CD14-positive monocyte (primary cell): ENCODE results near the gene PRPF38B. TPM values are rescaled to one million over a fixed set of nuclear protein-coding genes. Genes with fewer than 3 reads are reported as not detected.
"Not testable (repeated sequence)": the region's sequence is repeated elsewhere in the genome, so short reads cannot be mapped to it uniquely, and the experiment has no call there.

Experiments
- DNase-seq, 3 donors: peaks; one replicate each; pipeline ENCODE4 v3.0.0-alpha.2; 2011 to 2022
- H2AFZ ChIP-seq: 2 replicates; pipeline ENCODE4 v1.6.0; 2012; ENCODE audit warnings: mild to moderate bottlenecking, low read depth, low read length, inconsistent platforms; ENCODE audit not compliant: insufficient read depth, poor library complexity, severe bottlenecking
- H3K27ac ChIP-seq, 2 donors: 1 replicate in 1 of 2; 2 replicates in 1 of 2; pipeline ENCODE4 v1.5.1; 2012 to 2013; ENCODE audit warnings: low read length in 2 of 2, control low read depth in 1 of 2, inconsistent platforms in 1 of 2, low read depth in 1 of 2, mild to moderate bottlenecking in 1 of 2
- H3K27me3 ChIP-seq, 2 donors: one replicate each; pipeline versions ENCODE4 v1.6.0 to v1.6.1; 2011 to 2013; ENCODE audit warnings: low read length in 2 of 2; ENCODE audit not compliant: control insufficient read depth in 2 of 2, insufficient read depth in 2 of 2
- H3K36me3 ChIP-seq, 2 donors: replicated peaks in 1 of 2; 1 replicate in 1 of 2; 2 replicates in 1 of 2; pipeline versions ENCODE4 v1.5.1 to v1.6.1; 2012 to 2013; ENCODE audit warnings: low read length in 2 of 2, control low read depth in 1 of 2, inconsistent platforms in 1 of 2, mild to moderate bottlenecking in 1 of 2; ENCODE audit not compliant: insufficient read depth in 2 of 2, control insufficient read depth in 1 of 2
- H3K4me1 ChIP-seq, 2 donors: 1 replicate in 1 of 2; 2 replicates in 1 of 2; pipeline versions ENCODE4 v1.5.1 to v1.6.1; 2012 to 2013; ENCODE audit warnings: low read length in 2 of 2, control low read depth in 1 of 2, inconsistent platforms in 1 of 2, mild to moderate bottlenecking in 1 of 2, moderate library complexity in 1 of 2; ENCODE audit not compliant: insufficient read depth in 2 of 2, control insufficient read depth in 1 of 2
- H3K4me2 ChIP-seq: replicated peaks from 2 replicates; pipeline ENCODE3; 2012; ENCODE audit warnings: low read length, moderate library complexity, mild to moderate bottlenecking; ENCODE audit not compliant: poor library complexity, severe bottlenecking; ENCODE audit errors: extremely low read depth
- H3K4me3 ChIP-seq, 3 experiments: fragments of 200-600 bp in 1 of 3; sonication (generic) in 1 of 3; replicated peaks in 1 of 3; 1 replicate in 2 of 3; 2 replicates in 1 of 3; pipeline ENCODE4 v1.5.1; 2011 to 2013; ENCODE audit warnings: low read length in 3 of 3, mild to moderate bottlenecking in 3 of 3, control low read depth in 2 of 3, low read depth in 2 of 3, inconsistent platforms in 1 of 3, moderate library complexity in 1 of 3
- H3K79me2 ChIP-seq: 2 replicates; pipeline ENCODE4 v1.6.0; 2012; ENCODE audit warnings: mild to moderate bottlenecking, control low read depth, inconsistent platforms, low read length, moderate library complexity; ENCODE audit not compliant: insufficient read depth
- H3K9ac ChIP-seq: 2 replicates; pipeline ENCODE4 v1.6.0; 2017; ENCODE audit warnings: low read length, mild to moderate bottlenecking; ENCODE audit not compliant: insufficient read depth, poor library complexity, severe bottlenecking
- H3K9me3 ChIP-seq, 2 donors: replicated peaks in 1 of 2; 1 replicate in 1 of 2; 2 replicates in 1 of 2; pipeline versions ENCODE4 v1.5.1 to v1.6.1; 2012 to 2013; ENCODE audit warnings: low read length in 2 of 2, control low read depth in 1 of 2; ENCODE audit not compliant: control insufficient read depth in 1 of 2, insufficient read depth in 1 of 2
- H4K20me1 ChIP-seq: 2 replicates; pipeline ENCODE4 v1.6.0; 2012; ENCODE audit warnings: mild to moderate bottlenecking, low read length, control low read depth, moderate library complexity; ENCODE audit not compliant: insufficient read depth
- H3K27ac Mint-ChIP-seq, 7 donors: one replicate each; pipeline ENCODE4 v1.8.0; 2020; ENCODE audit warnings: mild to moderate bottlenecking in 7 of 7, mixed read lengths in 7 of 7, moderate library complexity in 6 of 7, inconsistent platforms in 2 of 7
- H3K27me3 Mint-ChIP-seq, 3 donors: one replicate each; pipeline ENCODE4 v1.8.0; 2021 to 2022; ENCODE audit warnings: low read depth in 3 of 3, mild to moderate bottlenecking in 3 of 3, mixed read lengths in 3 of 3, moderate library complexity in 3 of 3, inconsistent platforms in 1 of 3
- H3K36me3 Mint-ChIP-seq, 2 donors: one replicate each; pipeline ENCODE4 v1.8.0; 2020; ENCODE audit warnings: mixed read lengths in 2 of 2, inconsistent platforms in 1 of 2, mild to moderate bottlenecking in 1 of 2
- H3K4me1 Mint-ChIP-seq: one replicate; pipeline ENCODE4 v1.8.0; 2020; ENCODE audit warnings: mild to moderate bottlenecking, mixed read lengths
- H3K4me3 Mint-ChIP-seq, 2 donors: one replicate each; pipeline ENCODE4 v1.8.0; 2020; ENCODE audit warnings: mild to moderate bottlenecking in 2 of 2, mixed read lengths in 2 of 2, moderate library complexity in 1 of 2
- H3K9me3 Mint-ChIP-seq, 7 donors: one replicate each; pipeline ENCODE4 v1.8.0; 2020 to 2022; ENCODE audit warnings: mixed read lengths in 7 of 7, mild to moderate bottlenecking in 6 of 7, moderate library complexity in 6 of 7, inconsistent platforms in 2 of 7
- WGBS: methylation state at CpG from one replicate; pipeline ENCODE4 v1.1.5; 2013; ENCODE audit warnings: missing lambda C conversion rate; ENCODE audit not compliant: insufficient coverage; 5-methylcytosine and 5-hydroxymethylcytosine counted together
- intact Hi-C, 2 donors: fragments of 100-400 bp; cut with micrococcal nuclease; formaldehyde crosslinking; loops; one replicate each; pipeline versions ENCODE4 v1.15.0 to v1.15.1; 2023
- polyA plus RNA-seq, 3 donors: library from polyadenylated mRNA; depleted of rRNA in 1 of 3; unstranded in 2 of 3; stranded (reverse) in 1 of 3; fragments of 300-500 nt in 2 of 3; fragments of >200 nt in 1 of 3; fragmentation: Illumina TruSeq in 2 of 3; gene quantifications; 1 replicate in 2 of 3; 2 replicates in 1 of 3; pipeline ENCODE4 v1.2.3, GENCODE V29; 2012 to 2021
- TF ChIP-seq, protein P1 (sequence below): fragments of 200-600 bp; IDR thresholded peaks from one replicate; pipeline ENCODE4 v1.8.0; 2022; ENCODE audit warnings: antibody characterized with exemption, mild to moderate bottlenecking

PRPF38B gene
- polyA plus RNA-seq, 3 donors: 4.9 to 29.9 (median 8.3) TPM

DNA sequence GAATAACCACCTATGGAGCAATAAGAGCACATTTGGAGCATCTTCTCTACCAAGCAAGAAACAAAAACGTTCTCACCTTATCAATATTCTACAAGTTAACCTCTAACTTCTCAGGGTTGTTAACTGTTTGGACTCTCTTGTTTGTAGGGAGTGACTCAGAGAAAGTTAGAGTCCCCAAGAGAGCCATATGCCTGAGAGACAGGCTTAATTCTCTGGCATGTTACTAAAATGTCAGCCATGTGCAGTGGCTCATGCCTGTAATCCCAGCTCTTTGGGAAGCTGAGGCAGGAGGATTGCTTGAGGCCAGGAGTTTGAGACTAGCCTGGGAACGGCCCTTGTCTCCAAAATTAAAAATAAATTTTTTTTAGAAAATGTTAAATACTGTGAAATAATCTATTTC, 27.0 kb upstream of the PRPF38B start:
- Histone ChIP-seq H2AFZ (no peak overlapping the region), H4K20me1 (no peaks in the 10 kb centered on the region), H3K4me2 (no peak overlapping the region), H3K4me1 (peaks cover 19 to 23% of the 10 kb centered on the region in 2 donors), H3K79me2 (peaks cover 4% of the 10 kb centered on the region), H3K36me3 (no peaks in the 10 kb centered on the region), H3K4me3 (no peak overlapping the region), H3K27ac (peak overlapping the region in 1 of 2 donors; percentile 54), H3K9me3 (no peaks in the 10 kb centered on the region), H3K27me3 (no peaks in the 10 kb centered on the region), H3K9ac (no peak overlapping the region)
- DNase-seq: no peak
- peaks cover 0 to 8% (median 0%) of the 10 kb centered on the region in 7 donors for H3K9me3 Mint-ChIP-seq
- no peak overlapping the region for H3K27ac Mint-ChIP-seq
- no CpG with 5 or more reads among the region's 2 CpGs for WGBS
- TF ChIP-seq, protein P1, sequence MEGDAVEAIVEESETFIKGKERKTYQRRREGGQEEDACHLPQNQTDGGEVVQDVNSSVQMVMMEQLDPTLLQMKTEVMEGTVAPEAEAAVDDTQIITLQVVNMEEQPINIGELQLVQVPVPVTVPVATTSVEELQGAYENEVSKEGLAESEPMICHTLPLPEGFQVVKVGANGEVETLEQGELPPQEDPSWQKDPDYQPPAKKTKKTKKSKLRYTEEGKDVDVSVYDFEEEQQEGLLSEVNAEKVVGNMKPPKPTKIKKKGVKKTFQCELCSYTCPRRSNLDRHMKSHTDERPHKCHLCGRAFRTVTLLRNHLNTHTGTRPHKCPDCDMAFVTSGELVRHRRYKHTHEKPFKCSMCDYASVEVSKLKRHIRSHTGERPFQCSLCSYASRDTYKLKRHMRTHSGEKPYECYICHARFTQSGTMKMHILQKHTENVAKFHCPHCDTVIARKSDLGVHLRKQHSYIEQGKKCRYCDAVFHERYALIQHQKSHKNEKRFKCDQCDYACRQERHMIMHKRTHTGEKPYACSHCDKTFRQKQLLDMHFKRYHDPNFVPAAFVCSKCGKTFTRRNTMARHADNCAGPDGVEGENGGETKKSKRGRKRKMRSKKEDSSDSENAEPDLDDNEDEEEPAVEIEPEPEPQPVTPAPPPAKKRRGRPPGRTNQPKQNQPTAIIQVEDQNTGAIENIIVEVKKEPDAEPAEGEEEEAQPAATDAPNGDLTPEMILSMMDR: no peak
- no peaks in the 10 kb centered on the region for H3K27me3 Mint-ChIP-seq
- peaks cover 0 to 2% of the 10 kb centered on the region in 2 donors for H3K36me3 Mint-ChIP-seq
- intact Hi-C loops: no loop called here
- H3K4me3 Mint-ChIP-seq: no peak overlapping the region
- H3K4me1 Mint-ChIP-seq: peaks cover 25% of the 10 kb centered on the region

GRCh38 chr1:108665771-108666170, 26.3 kb upstream of the PRPF38B start:
- Mint-ChIP-seq H3K4me1 (peaks cover 21% of the 10 kb centered on the region), H3K36me3 (peaks cover 0 to 2% of the 10 kb centered on the region in 2 donors), H3K27me3 (no peaks in the 10 kb centered on the region), H3K27ac (no peak overlapping the region), H3K4me3 (no peak overlapping the region), H3K9me3 (peaks cover 0 to 8% (median 0%) of the 10 kb centered on the region in 7 donors)
- Histone ChIP-seq H3K9ac (no peak overlapping the region), H4K20me1 (no peaks in the 10 kb centered on the region), H3K4me1 (peaks cover 14 to 17% of the 10 kb centered on the region in 2 donors), H3K36me3 (no peaks in the 10 kb centered on the region), H3K9me3 (no peaks in the 10 kb centered on the region), H3K4me2 (no peak overlapping the region), H3K27ac (no peak overlapping the region), H3K79me2 (peaks cover 4% of the 10 kb centered on the region), H3K4me3 (no peak overlapping the region), H2AFZ (no peak overlapping the region), H3K27me3 (no peaks in the 10 kb centered on the region)
- intact Hi-C loops: no loop called here
- DNase-seq: no peak
- WGBS: 100% methylated on average over 1 of the region's 1 CpG
- TF ChIP-seq, protein P1: no peak

DNA sequence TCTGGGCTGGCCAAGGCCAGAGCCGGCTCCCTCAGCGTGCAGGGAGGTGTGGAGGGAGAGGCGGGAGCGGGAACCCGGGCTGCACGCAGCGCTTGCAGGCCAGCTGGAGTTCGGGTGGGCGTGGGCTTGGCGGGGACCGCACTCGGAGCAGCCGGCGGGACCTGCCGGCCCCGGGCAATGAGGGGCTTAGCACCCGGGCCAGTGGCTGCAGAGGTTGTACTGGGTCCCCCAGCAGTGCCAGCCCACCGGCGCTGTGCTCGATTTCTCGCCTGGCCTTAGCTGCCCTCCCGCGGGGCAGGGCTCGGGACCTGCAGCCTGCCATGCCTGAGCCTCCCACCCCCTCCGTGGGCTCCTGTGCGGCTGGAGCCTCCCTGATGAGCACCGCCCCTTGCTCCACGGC, 24.7 kb upstream of the PRPF38B start:
- not testable (repeated sequence) for H3K27ac ChIP-seq
- peaks cover 16% of the 10 kb centered on the region for H3K4me1 Mint-ChIP-seq

More for the DNA sequence above, 24.7 kb upstream of the PRPF38B start:
- H3K79me2 ChIP-seq, H3K9me3 ChIP-seq, H3K36me3 ChIP-seq, H2AFZ ChIP-seq, H3K4me3 ChIP-seq, intact Hi-C loops, H3K27me3 ChIP-seq, H3K9me3 Mint-ChIP-seq, DNase-seq, H3K9ac ChIP-seq, H3K36me3 Mint-ChIP-seq, H4K20me1 ChIP-seq, H3K4me3 Mint-ChIP-seq, H3K4me2 ChIP-seq, H3K27me3 Mint-ChIP-seq, H3K4me1 ChIP-seq, H3K27ac Mint-ChIP-seq: not testable (repeated sequence)
- 99% methylated on average over 26 of the region's 28 CpGs for WGBS
